ENCODE results near the gene CDH6.

- TF ChIP-seq EZH2 (IDR thresholded peaks at IDR 0.05; ENCODE audit: insufficient read depth, low read length) (no peak), CTCF (IDR thresholded peaks at IDR 0.05; ENCODE audit: insufficient read depth, low read depth, low read length) (no peak)
These were observed 78.1 kb downstream of the CDH6 start for GRCh38 chr5:31271567-31271966.
